ENCODE data around the gene SKIC2. TPM values are rescaled to one million over a fixed set of nuclear protein-coding genes. Genes with fewer than 3 reads are reported as not detected.
A peak's percentile ranks its signal among the peaks of the same experiment; 100 is the strongest.
"Not testable (repeated sequence)": the region's sequence is repeated elsewhere in the genome, so short reads cannot be mapped to it uniquely, and the experiment has no call there.

Gene SKIC2
- total RNA-seq (2021) (64.2 and 71.3 TPM in 2 replicates), Bru-seq, nascent RNA (percentile 59 among the genes with signal in this experiment), BruChase-seq, experiment 1, labeled RNA remaining after a 2-hour chase (percentile 61 among the genes with signal in this experiment), BruChase-seq, experiment 2, labeled RNA remaining after a 6-hour chase (percentile 76 among the genes with signal in this experiment)
- long read RNA-seq, transcript SKIV2L-201 (28 exons, 3,894 nt) = major isoform, 68 of 112 reads
- long read RNA-seq, partial matches to known transcripts = 26 of 112 reads
- long read RNA-seq, other reads (novel, unspliced or antisense) = 17 of 112 reads

- Histone ChIP-seq H3K9me3 (ENCODE audit: low read depth, low read length, poor library complexity, severe bottlenecking) (no peaks in the 10 kb centered on the region), H3K27ac (ENCODE audit: low read depth, low read length, poor library complexity, severe bottlenecking) (peak within 1 kb of the TSS; percentile 88), H3K36me3 (ENCODE audit: insufficient read depth, low read length, poor library complexity, severe bottlenecking) (peaks cover 29% of the 10 kb centered on the region), H3K27me3 (replicated peaks; ENCODE audit: insufficient read depth, low read depth, low read length, poor library complexity) (no peaks in the 10 kb centered on the region), H3K4me3 (ENCODE audit: low read depth, low read length, poor library complexity, severe bottlenecking) (peak within 1 kb of the TSS; percentile 88), H3K4me1 (ENCODE audit: insufficient read depth, low read length, poor library complexity, severe bottlenecking) (peaks cover 14% of the 10 kb centered on the region)
- CTCF ChIA-PET = interaction anchor here (0.6 kb wide), 1 partner anchor 170 kb away, joined by 3 read pairs; no protein-coding TSS in a partner anchor
- POLR2A ChIA-PET (ENCODE audit: low non-redundant PET) = interaction anchor here (0.6 kb wide), 1 partner anchor 41 kb away, joined by 3 read pairs; no protein-coding TSS in a partner anchor
- DNase-seq (ENCODE audit: low spot score) = peak; percentile 99
- no peak for TF ChIP-seq EZH2 (IDR thresholded peaks at IDR 0.05; ENCODE audit: borderline replicate concordance, low read depth, low read length, poor library complexity, severe bottlenecking)
- no peak for TF ChIP-seq CTCF (conservative IDR thresholded peaks at IDR 0.05; ENCODE audit: low read depth, low read length)
- intact Hi-C loops (cut with micrococcal nuclease; ENCODE audit: unreplicated experiment) = loop anchor here (10.0 kb wide), 1 partner anchor 274 kb away; the partner anchor contains the start of gene LY6G5C
- TSS peak; percentile 74 for BruUV-seq (replicated peaks)
These were observed at the start of gene SKIC2, which contains the start of gene NELFE for GRCh38 chr6:31958741-31959739. Gene SKIC2 (plus strand): TSS chr6:31959175. CDS start chr6:31959193, 18 bp downstream. Gene NELFE (minus strand): TSS chr6:31958971. CDS start chr6:31958446, 525 bp downstream.

- intact Hi-C loops (cut with micrococcal nuclease; ENCODE audit: unreplicated experiment); H3K27me3 ChIP-seq (replicated peaks; ENCODE audit: insufficient read depth, low read depth, low read length, poor library complexity); BruUV-seq (replicated peaks); H3K9me3 ChIP-seq (ENCODE audit: low read depth, low read length, poor library complexity, severe bottlenecking); H3K27ac ChIP-seq (ENCODE audit: low read depth, low read length, poor library complexity, severe bottlenecking); H3K4me3 ChIP-seq (ENCODE audit: low read depth, low read length, poor library complexity, severe bottlenecking); H3K4me1 ChIP-seq (ENCODE audit: insufficient read depth, low read length, poor library complexity, severe bottlenecking); H3K36me3 ChIP-seq (ENCODE audit: insufficient read depth, low read length, poor library complexity, severe bottlenecking); DNase-seq (ENCODE audit: low spot score): not testable (repeated sequence)
- POLR2A ChIA-PET (ENCODE audit: low non-redundant PET) = interaction anchor here (0.7 kb wide), 1 partner anchor 11 kb away, joined by 4 read pairs; no protein-coding TSS in a partner anchor
- CTCF ChIA-PET = interaction anchor here (0.6 kb wide), 1 partner anchor 10 kb away, joined by 4 read pairs; no protein-coding TSS in a partner anchor
These were observed 49.7 kb upstream of the SKIC2 start for GRCh38 chr6:31909298-31909697.

GRCh38 chr6:31911826-31912585 lies 47.0 kb upstream of the SKIC2 start:
- Histone ChIP-seq H3K4me3 (ENCODE audit: low read depth, low read length, poor library complexity, severe bottlenecking) (no peak overlapping the region), H3K36me3 (ENCODE audit: insufficient read depth, low read length, poor library complexity, severe bottlenecking) (no peaks in the 10 kb centered on the region), H3K4me1 (ENCODE audit: insufficient read depth, low read length, poor library complexity, severe bottlenecking) (no peaks in the 10 kb centered on the region), H3K9me3 (ENCODE audit: low read depth, low read length, poor library complexity, severe bottlenecking) (no peaks in the 10 kb centered on the region), H3K27me3 (replicated peaks; ENCODE audit: insufficient read depth, low read depth, low read length, poor library complexity) (no peaks in the 10 kb centered on the region), H3K27ac (ENCODE audit: low read depth, low read length, poor library complexity, severe bottlenecking) (no peak overlapping the region)
- no TSS peak for BruUV-seq (replicated peaks)
- intact Hi-C loops (cut with micrococcal nuclease; ENCODE audit: unreplicated experiment) = no loop called here
- TF ChIP-seq CTCF (conservative IDR thresholded peaks at IDR 0.05; ENCODE audit: low read depth, low read length) = no peak
- TF ChIP-seq EZH2 (IDR thresholded peaks at IDR 0.05; ENCODE audit: borderline replicate concordance, low read depth, low read length, poor library complexity, severe bottlenecking) = no peak
- CTCF ChIA-PET = no interaction called here
- POLR2A ChIA-PET (ENCODE audit: low non-redundant PET) = no interaction called here
- DNase-seq (ENCODE audit: low spot score) = no peak

All from A673 (cell line).